CD4-positive, alpha-beta T cell treated with Interleukin-10 for 1 hour (primary cell): ENCODE measurements around the gene RFNG.

Source experiments
- DNase-seq: peaks from one replicate; pipeline ENCODE4 v3.0.0-alpha.2; 2020

RFNG gene

GRCh38 chr17:82056729-82057621, 5.4 kb upstream of the RFNG start:
- DNase-seq: no peak

- DNase-seq: no peak
Measured at GRCh38 chr17:82055965-82056728, 4.5 kb upstream of the RFNG start.

- DNase-seq: no peak
Measured at GRCh38 chr17:82055023-82055964, 3.7 kb upstream of the RFNG start.

- no peak for DNase-seq
Measured at GRCh38 chr17:82054351-82055022, 2.9 kb upstream of the RFNG start.

GRCh38 chr17:82053556-82054263, 2.1 kb upstream of the RFNG start:
- DNase-seq: no peak

- DNase-seq: no peak
Measured at GRCh38 chr17:82053130-82053529, 1.5 kb upstream of the RFNG start.

- DNase-seq: no peak
Measured at GRCh38 chr17:82052638-82053059, 1.0 kb upstream of the RFNG start.

GRCh38 chr17:82050761-82051641, 610 bp downstream of the RFNG start:
- no peak for DNase-seq

GRCh38 chr17:82050152-82050760, 1.4 kb downstream of the RFNG start:
- DNase-seq: no peak

- DNase-seq: no peak
Measured at GRCh38 chr17:82049521-82049971, 2.1 kb downstream of the RFNG start.

- no peak for DNase-seq
Measured at GRCh38 chr17:82049106-82049505, 2.5 kb downstream of the RFNG start.

- no peak for DNase-seq
Measured at GRCh38 chr17:82048571-82048971, 3.0 kb downstream of the RFNG start.

GRCh38 chr17:82047914-82048570, 3.6 kb downstream of the RFNG start:
- DNase-seq: no peak

GRCh38 chr17:82047379-82047778, 4.2 kb downstream of the RFNG start:
- DNase-seq: no peak

- DNase-seq: no peak
Measured at GRCh38 chr17:82046903-82047302, 4.7 kb downstream of the RFNG start.

GRCh38 chr17:82045936-82046484, 5.6 kb downstream of the RFNG start:
- DNase-seq: no peak

GRCh38 chr17:82043507-82043906, 8.1 kb downstream of the RFNG start:
- DNase-seq: no peak

- no peak for DNase-seq
Measured at GRCh38 chr17:82042649-82043048, 9.0 kb downstream of the RFNG start.

GRCh38 chr17:82041144-82041814, 10.3 kb downstream of the RFNG start:
- no peak for DNase-seq
